ENCODE data around the gene BPIFB2.

The BPIFB2 gene

GRCh38 chr20:32967961-32968457 is 39.5 kb upstream of the BPIFB2 start:
- no peak for TF ChIP-seq CTCF (IDR thresholded peaks at IDR 0.05)
- Histone ChIP-seq H3K4me3 (no peak overlapping the region), H3K27ac (no peak overlapping the region)
- peak; percentile 17 for DNase-seq (ENCODE audit: low spot score)

- Histone ChIP-seq H3K27ac (no peak overlapping the region), H3K4me3 (no peak overlapping the region)
- no peak for TF ChIP-seq CTCF (IDR thresholded peaks at IDR 0.05)
- DNase-seq (ENCODE audit: low spot score) = peak; percentile 49
Measured at GRCh38 chr20:32968478-32969241, 38.8 kb upstream of the BPIFB2 start.

GRCh38 chr20:32969356-32970114 is 38.0 kb upstream of the BPIFB2 start:
- TF ChIP-seq CTCF (IDR thresholded peaks at IDR 0.05) = no peak
- Histone ChIP-seq H3K27ac (no peak overlapping the region), H3K4me3 (no peak overlapping the region)
- peak; percentile 58 for DNase-seq (ENCODE audit: low spot score)

- DNase-seq (ENCODE audit: low spot score) = peak; percentile 52
- TF ChIP-seq CTCF (IDR thresholded peaks at IDR 0.05) = no peak
- H3K4me3 ChIP-seq = no peak overlapping the region
- no peak overlapping the region for H3K27ac ChIP-seq
Measured at GRCh38 chr20:32970115-32970972, 37.2 kb upstream of the BPIFB2 start.

- peak; percentile 45 for DNase-seq (ENCODE audit: low spot score)
- no peak for TF ChIP-seq CTCF (IDR thresholded peaks at IDR 0.05)
- Histone ChIP-seq H3K27ac (no peak overlapping the region), H3K4me3 (no peak overlapping the region)
Measured at GRCh38 chr20:32970973-32971300, 36.6 kb upstream of the BPIFB2 start.

- TF ChIP-seq CTCF (IDR thresholded peaks at IDR 0.05) = no peak
- H3K4me3 ChIP-seq = no peak overlapping the region
- no peak overlapping the region for H3K27ac ChIP-seq
- DNase-seq (ENCODE audit: low spot score) = peak; percentile 57
Measured at GRCh38 chr20:32971703-32972161, 35.8 kb upstream of the BPIFB2 start.

All from coronary artery (tissue), 2 donors.